Measurements from ENCODE around the gene GUF1. TPM values are rescaled to one million over a fixed set of nuclear protein-coding genes. Genes with fewer than 3 reads are reported as not detected.
"Not testable (repeated sequence)": the region's sequence is repeated elsewhere in the genome, so short reads cannot be mapped to it uniquely, and the experiment has no call there.

The GUF1 gene
- total RNA-seq, 1 experiment from 2014 or later, result 30.5 TPM

- TF ChIP-seq ZBTB33 (IDR thresholded peaks at IDR 0.05; ENCODE audit: extremely low read depth, insufficient replicate concordance, low read length), result no peak
Observed at GRCh38 chr4:44727471-44727870, 49.3 kb downstream of the GUF1 start (continued).

- H3K9me3 ChIP-seq (ENCODE audit: control insufficient read depth in 1 of 2, insufficient read depth in 1 of 2, low read depth in 1 of 2, low read length in 2 of 2); H3K36me3 ChIP-seq (ENCODE audit: control insufficient read depth in 1 of 2, insufficient read depth in 2 of 2, low read length in 2 of 2); POLR2A ChIA-PET; H3K4me3 ChIP-seq (replicated peaks in 1 of 2; ENCODE audit: low read depth in 1 of 2, low read length in 2 of 2); ATAC-seq; BruUV-seq (replicated peaks); intact Hi-C loops (cut with micrococcal nuclease); DNase-seq (ENCODE audit: low read depth, low spot score); H3K4me2 ChIP-seq (ENCODE audit: low read length); H3K27ac ChIP-seq (ENCODE audit: low read depth, low read length); H3K9ac ChIP-seq (ENCODE audit: low read length); H3K9me2 ChIP-seq (ENCODE audit: insufficient read depth); H2AFZ ChIP-seq (ENCODE audit: low read depth, low read length, poor library complexity, severe bottlenecking); CTCF ChIA-PET; H4K20me1 ChIP-seq (ENCODE audit: insufficient read depth); RAD21 ChIA-PET (ENCODE audit: low non-redundant PET in 1 of 2, low total read pairs in 2 of 2, uncharacterized antibody in 2 of 2, unreplicated experiment in 2 of 2); H3K27me3 ChIP-seq (ENCODE audit: insufficient read depth, low read length): not testable (repeated sequence)
- peaks cover 25% of the 10 kb centered on the region for H3K79me2 ChIP-seq (ENCODE audit: insufficient read depth, low read length)
- H3K4me1 ChIP-seq (ENCODE audit: control insufficient read depth in 1 of 2, insufficient read depth in 2 of 2, low read length in 2 of 2), result peaks cover 0 to 15% of the 10 kb centered on the region in 2 experiments; a peak in 3 of 4 replicates
Observed at GRCh38 chr4:44728694-44729093, 50.5 kb downstream of the GUF1 start.

GRCh38 chr4:44736900-44737299 lies 58.7 kb downstream of the GUF1 start:
- no peak for ATAC-seq
- no peak for TF ChIP-seq EZH2 (IDR thresholded peaks at IDR 0.05)
- no peak for TF ChIP-seq YY1 (IDR thresholded peaks at IDR 0.05; ENCODE audit: extremely low read depth, insufficient replicate concordance, low read depth, low read length)
- no peak for TF ChIP-seq ELF1 (IDR thresholded peaks at IDR 0.05; ENCODE audit: borderline replicate concordance, low read depth)
- TF ChIP-seq EGR1 (IDR thresholded peaks at IDR 0.05; ENCODE audit: low read depth), result no peak
- TF ChIP-seq SRF (IDR thresholded peaks at IDR 0.05; ENCODE audit: low read depth), result no peak
- TF ChIP-seq POLR2A (IDR thresholded peaks at IDR 0.05; ENCODE audit: borderline replicate concordance, extremely low read depth, insufficient read depth, insufficient read length), result no peak
- no peak for TF ChIP-seq MAX (IDR thresholded peaks at IDR 0.05)
- no peak for TF ChIP-seq ZNF274 (IDR thresholded peaks at IDR 0.05; ENCODE audit: low read depth, low read length)
- no peak for TF ChIP-seq RAD21 (IDR thresholded peaks at IDR 0.05; ENCODE audit: low read depth)
- TF ChIP-seq EZH2phosphoT487 (IDR thresholded peaks at IDR 0.05; ENCODE audit: borderline replicate concordance), result no peak
- no peak for TF ChIP-seq CBX3 (IDR thresholded peaks at IDR 0.05; ENCODE audit: low read depth)
- TF ChIP-seq ZBTB33 (IDR thresholded peaks at IDR 0.05; ENCODE audit: extremely low read depth, insufficient replicate concordance, low read length), result no peak
- no peak for TF ChIP-seq ZFX (IDR thresholded peaks at IDR 0.05)

More at GRCh38 chr4:44736900-44737299, 58.7 kb downstream of the GUF1 start:
- no TSS peak for BruUV-seq (replicated peaks)
- no peaks in the 10 kb centered on the region for H3K36me3 ChIP-seq (ENCODE audit: control insufficient read depth in 1 of 2, insufficient read depth in 2 of 2, low read length in 2 of 2)
- no peak overlapping the region for H3K4me2 ChIP-seq (ENCODE audit: low read length)
- H3K9ac ChIP-seq (ENCODE audit: low read length), result no peak overlapping the region
- no peaks in the 10 kb centered on the region for H3K4me1 ChIP-seq (ENCODE audit: control insufficient read depth in 1 of 2, insufficient read depth in 2 of 2, low read length in 2 of 2)
- H3K4me3 ChIP-seq (replicated peaks in 1 of 2; ENCODE audit: low read depth in 1 of 2, low read length in 2 of 2), result no peak overlapping the region
- POLR2A ChIA-PET, result no interaction called here
- RAD21 ChIA-PET (ENCODE audit: low non-redundant PET in 1 of 2, low total read pairs in 2 of 2, uncharacterized antibody in 2 of 2, unreplicated experiment in 2 of 2), result no interaction called here
- H3K79me2 ChIP-seq (ENCODE audit: insufficient read depth, low read length), result no peaks in the 10 kb centered on the region
- no peak for DNase-seq (ENCODE audit: low read depth, low spot score)
- no peak overlapping the region for H3K27ac ChIP-seq (ENCODE audit: low read depth, low read length)
- no peak overlapping the region for H2AFZ ChIP-seq (ENCODE audit: low read depth, low read length, poor library complexity, severe bottlenecking)
- H3K27me3 ChIP-seq (ENCODE audit: insufficient read depth, low read length), result no peaks in the 10 kb centered on the region; the same call in 1 of the 2 replicates
- intact Hi-C loops (cut with micrococcal nuclease), result no loop called here
- no peaks in the 10 kb centered on the region for H3K9me3 ChIP-seq (ENCODE audit: control insufficient read depth in 1 of 2, insufficient read depth in 1 of 2, low read depth in 1 of 2, low read length in 2 of 2)
- no peaks in the 10 kb centered on the region for H4K20me1 ChIP-seq (ENCODE audit: insufficient read depth)
- CTCF ChIA-PET, result no interaction called here
- no peaks in the 10 kb centered on the region for H3K9me2 ChIP-seq (ENCODE audit: insufficient read depth)

All from HCT116 (cell line).